Neural progenitor cell (in vitro differentiated cells): ENCODE measurements around the gene DDX24. TPM values are rescaled to one million over a fixed set of nuclear protein-coding genes. Genes with fewer than 3 reads are reported as not detected.

Experiments
- DNase-seq: peaks from one replicate; pipeline ENCODE4 v3.0.0-alpha.2; 2016; ENCODE audit warnings: low spot score
- H2AFZ ChIP-seq: fragments of 200-600 bp; sonication (generic); replicated peaks from 2 replicates; pipeline ENCODE4 v1.6.1; 2016; ENCODE audit warnings: antibody characterized with exemption
- H3F3A ChIP-seq: fragments of 200-600 bp; sonication (generic); 2 replicates; pipeline ENCODE4 v1.6.1; 2016; ENCODE audit warnings: antibody characterized with exemption, low read depth
- H3K27ac ChIP-seq: fragments of 200-600 bp; sonication (generic); 2 replicates; pipeline ENCODE4 v1.5.1; 2016; ENCODE audit warnings: mild to moderate bottlenecking
- H3K27me3 ChIP-seq: fragments of 200-600 bp; sonication (generic); 2 replicates; pipeline ENCODE4 v1.6.1; 2016; ENCODE audit warnings: mild to moderate bottlenecking, moderate library complexity
- H3K36me3 ChIP-seq: fragments of 200-600 bp; sonication (generic); 2 replicates; pipeline ENCODE4 v1.5.1; 2016
- H3K4me1 ChIP-seq: fragments of 200-600 bp; sonication (generic); 2 replicates; pipeline ENCODE4 v1.6.1; 2016; ENCODE audit warnings: mixed run types
- H3K4me2 ChIP-seq: fragments of 200-600 bp; sonication (generic); 2 replicates; pipeline ENCODE4 v1.6.1; 2016
- H3K4me3 ChIP-seq: fragments of 200-600 bp; sonication (generic); 2 replicates; pipeline ENCODE4 v1.5.1; 2016
- H3K79me2 ChIP-seq: fragments of 200-600 bp; sonication (generic); 2 replicates; pipeline ENCODE4 v1.6.1; 2016; ENCODE audit warnings: low read depth
- H3K9ac ChIP-seq: fragments of 200-600 bp; sonication (generic); 2 replicates; pipeline ENCODE4 v1.6.1; 2016
- H3K9me3 ChIP-seq: fragments of 200-600 bp; sonication (generic); 2 replicates; pipeline ENCODE4 v1.5.1; 2016; ENCODE audit warnings: low read depth
- H4K20me1 ChIP-seq: fragments of 200-600 bp; sonication (generic); 2 replicates; pipeline ENCODE4 v1.6.1; 2016; ENCODE audit warnings: low read depth
- H3K27ac Mint-ChIP-seq: 3 replicates; pipeline ENCODE4 v1.8.0; 2021; ENCODE audit warnings: mixed read lengths
- H3K27me3 Mint-ChIP-seq: 2 replicates; pipeline ENCODE4 v1.8.0; 2022; ENCODE audit warnings: low read depth, mild to moderate bottlenecking, inconsistent platforms, moderate library complexity, mixed read lengths; ENCODE audit not compliant: insufficient read depth
- H3K36me3 Mint-ChIP-seq: 3 replicates; pipeline ENCODE4 v1.8.0; 2021; ENCODE audit warnings: mixed read lengths
- H3K4me1 Mint-ChIP-seq: 3 replicates; pipeline ENCODE4 v1.8.0; 2021; ENCODE audit warnings: mixed read lengths
- H3K4me3 Mint-ChIP-seq: 3 replicates; pipeline ENCODE4 v1.8.0; 2021; ENCODE audit warnings: mild to moderate bottlenecking, moderate library complexity, mixed read lengths
- H3K9me3 Mint-ChIP-seq: 3 replicates; pipeline ENCODE4 v1.8.0; 2020; ENCODE audit warnings: mixed read lengths
- EZH2 ChIP-seq: fragments of 200-600 bp; sonication (generic); IDR thresholded peaks from 2 replicates; pipeline ENCODE4 v1.6.1; 2017; ENCODE audit warnings: antibody characterized with exemption, mild to moderate bottlenecking, moderate library complexity
- EZH2phosphoT487 ChIP-seq: fragments of 200-600 bp; sonication (generic); IDR thresholded peaks from 2 replicates; pipeline ENCODE4 v1.6.1; 2017; ENCODE audit warnings: antibody characterized with exemption
- total RNA-seq: library from RNA; depleted of rRNA; stranded (reverse); fragments of >200 nt; gene quantifications from 2 replicates; pipeline ENCODE4 v1.2.3, GENCODE V29; 2015; ENCODE audit warnings: low replicate concordance
- TF ChIP-seq, protein P1 (sequence below): fragments of 200-600 bp; sonication (generic); IDR thresholded peaks from 2 replicates; pipeline ENCODE4 v1.5.1; 2017; ENCODE audit warnings: antibody characterized with exemption, mild to moderate bottlenecking

DDX24 gene
- total RNA-seq, 1 donor from 2014 or later: 153 TPM

DNA sequence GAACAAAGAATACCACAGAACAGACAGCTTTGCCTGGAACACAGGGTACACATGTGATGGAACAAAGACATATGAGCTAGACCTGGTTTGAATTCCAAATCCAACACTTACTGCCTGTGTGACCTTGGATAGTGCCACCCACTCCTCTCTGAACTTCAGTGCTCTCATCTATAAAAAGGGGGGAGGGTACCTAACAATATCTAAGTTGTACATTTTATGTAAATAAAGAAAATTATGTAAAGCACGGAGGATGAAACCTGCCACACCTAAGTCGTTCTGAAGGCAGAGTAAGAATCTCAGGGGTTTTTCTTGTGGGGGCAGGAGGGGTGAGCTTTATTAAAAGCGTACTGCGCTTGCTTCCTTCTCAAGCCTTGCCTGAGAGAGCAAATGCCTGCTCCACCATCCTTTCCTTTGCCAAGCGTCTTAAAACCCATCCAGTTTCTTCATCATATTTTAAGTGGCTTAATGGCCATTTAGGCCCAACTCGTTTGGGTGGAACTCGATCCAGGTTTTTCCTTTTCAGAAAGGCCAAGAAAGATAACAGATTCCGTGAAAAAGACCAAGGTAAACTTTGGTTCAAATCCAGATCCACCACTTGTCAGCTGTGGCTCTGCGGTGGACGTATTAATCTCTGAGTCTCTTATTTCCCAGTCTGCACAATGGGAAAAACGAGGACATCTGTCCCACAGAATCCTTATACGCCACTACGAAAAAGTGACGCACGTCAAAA is 946 bp downstream of the DDX24 start:
- TF ChIP-seq EZH2phosphoT487 (no peak), EZH2 (no peak)
- TF ChIP-seq, protein P1, sequence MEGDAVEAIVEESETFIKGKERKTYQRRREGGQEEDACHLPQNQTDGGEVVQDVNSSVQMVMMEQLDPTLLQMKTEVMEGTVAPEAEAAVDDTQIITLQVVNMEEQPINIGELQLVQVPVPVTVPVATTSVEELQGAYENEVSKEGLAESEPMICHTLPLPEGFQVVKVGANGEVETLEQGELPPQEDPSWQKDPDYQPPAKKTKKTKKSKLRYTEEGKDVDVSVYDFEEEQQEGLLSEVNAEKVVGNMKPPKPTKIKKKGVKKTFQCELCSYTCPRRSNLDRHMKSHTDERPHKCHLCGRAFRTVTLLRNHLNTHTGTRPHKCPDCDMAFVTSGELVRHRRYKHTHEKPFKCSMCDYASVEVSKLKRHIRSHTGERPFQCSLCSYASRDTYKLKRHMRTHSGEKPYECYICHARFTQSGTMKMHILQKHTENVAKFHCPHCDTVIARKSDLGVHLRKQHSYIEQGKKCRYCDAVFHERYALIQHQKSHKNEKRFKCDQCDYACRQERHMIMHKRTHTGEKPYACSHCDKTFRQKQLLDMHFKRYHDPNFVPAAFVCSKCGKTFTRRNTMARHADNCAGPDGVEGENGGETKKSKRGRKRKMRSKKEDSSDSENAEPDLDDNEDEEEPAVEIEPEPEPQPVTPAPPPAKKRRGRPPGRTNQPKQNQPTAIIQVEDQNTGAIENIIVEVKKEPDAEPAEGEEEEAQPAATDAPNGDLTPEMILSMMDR: no peak
- Histone ChIP-seq H3F3A (peaks cover 4% of the 10 kb centered on the region), H3K9ac (peak overlapping the region; percentile 75), H3K4me2 (peak overlapping the region; percentile 96), H3K9me3 (peaks cover 7% of the 10 kb centered on the region), H3K79me2 (peaks cover 74% of the 10 kb centered on the region), H3K27me3 (no peaks in the 10 kb centered on the region), H3K4me3 (peak overlapping the region; percentile 88), H2AFZ (no peak overlapping the region), H3K36me3 (peaks cover 7% of the 10 kb centered on the region), H3K27ac (no peak overlapping the region), H3K4me1 (peaks cover 21% of the 10 kb centered on the region), H4K20me1 (peaks cover 25% of the 10 kb centered on the region)
- peak overlapping the region; percentile 100 for H3K4me3 Mint-ChIP-seq
- no peak for DNase-seq
- peaks cover 27% of the 10 kb centered on the region for H3K9me3 Mint-ChIP-seq
- peaks cover 56% of the 10 kb centered on the region for H3K36me3 Mint-ChIP-seq
- H3K4me1 Mint-ChIP-seq: peaks cover 29% of the 10 kb centered on the region
- H3K27me3 Mint-ChIP-seq: peaks cover 6% of the 10 kb centered on the region
- H3K27ac Mint-ChIP-seq: peak overlapping the region; percentile 93

DNA sequence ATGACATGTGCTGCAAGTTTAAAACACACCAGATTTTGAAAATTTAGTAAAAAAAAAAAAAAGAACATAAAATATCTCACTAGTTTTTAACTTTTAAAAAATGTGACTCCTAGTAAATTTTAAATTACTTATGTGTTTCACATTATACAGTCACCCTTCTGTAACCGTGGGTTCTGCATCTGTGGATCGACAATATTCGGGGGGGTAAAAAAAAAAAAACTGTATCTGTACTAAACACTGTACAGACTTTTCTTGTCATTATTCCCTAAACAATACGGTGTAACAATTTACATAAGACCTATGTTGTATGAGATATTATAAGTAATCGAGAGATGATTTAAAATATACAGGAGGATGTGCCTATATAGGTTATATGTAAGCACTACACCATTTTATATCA is 3.2 kb downstream of the DDX24 start:
- Histone ChIP-seq H3K9ac (no peak overlapping the region), H3K4me3 (no peak overlapping the region), H4K20me1 (peaks cover 25% of the 10 kb centered on the region), H3K36me3 (peaks cover 20% of the 10 kb centered on the region), H2AFZ (no peak overlapping the region), H3K4me1 (peaks cover 21% of the 10 kb centered on the region), H3F3A (peaks cover 4% of the 10 kb centered on the region), H3K27me3 (no peaks in the 10 kb centered on the region), H3K79me2 (peaks cover 96% of the 10 kb centered on the region), H3K4me2 (peak overlapping the region; percentile 36), H3K27ac (no peak overlapping the region), H3K9me3 (peaks cover 15% of the 10 kb centered on the region)
- peaks cover 33% of the 10 kb centered on the region for H3K9me3 Mint-ChIP-seq
- no peak overlapping the region for H3K4me3 Mint-ChIP-seq
- H3K27me3 Mint-ChIP-seq: peaks cover 6% of the 10 kb centered on the region
- peaks cover 29% of the 10 kb centered on the region for H3K4me1 Mint-ChIP-seq
- peaks cover 54% of the 10 kb centered on the region for H3K36me3 Mint-ChIP-seq
- no peak overlapping the region for H3K27ac Mint-ChIP-seq
- no peak for DNase-seq
- no peak for TF ChIP-seq EZH2phosphoT487

DNA sequence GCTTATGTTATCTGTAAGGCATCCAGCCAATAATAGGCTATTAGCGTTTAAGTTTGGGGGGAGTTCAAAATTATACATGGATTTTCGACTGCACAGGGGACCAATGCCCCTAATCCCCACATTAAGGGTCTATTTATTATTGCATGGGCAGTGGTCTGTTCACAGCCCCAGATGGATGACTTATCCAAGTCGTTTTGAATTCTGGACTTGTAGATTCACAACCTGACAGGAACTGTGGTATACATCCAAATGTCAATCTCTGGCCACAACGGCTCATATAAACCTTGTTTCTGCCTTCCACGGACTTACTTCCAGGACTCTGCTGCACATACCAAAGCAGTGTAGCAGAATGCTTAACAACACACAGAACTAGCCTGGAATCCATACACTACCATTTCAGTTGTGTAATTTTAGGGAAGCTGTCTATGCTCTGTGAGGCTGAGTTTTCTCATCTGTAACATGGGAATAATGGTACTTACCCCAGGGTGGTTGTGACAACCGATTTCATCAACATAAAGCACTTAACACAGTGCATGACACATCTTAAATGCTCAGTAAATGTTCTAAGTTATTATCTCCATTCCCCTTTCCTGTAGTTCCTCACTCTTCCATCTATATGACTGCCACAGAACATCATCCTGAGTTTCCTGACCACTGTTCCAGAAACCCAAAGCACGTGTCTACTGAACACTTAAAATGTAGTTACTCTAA is 3.7 kb downstream of the DDX24 start:
- Histone ChIP-seq H3K4me3 (no peak overlapping the region), H3K27me3 (no peaks in the 10 kb centered on the region), H3K36me3 (peaks cover 20% of the 10 kb centered on the region), H3K9ac (no peak overlapping the region), H3K4me2 (peak overlapping the region; percentile 36), H3K27ac (no peak overlapping the region), H4K20me1 (peaks cover 25% of the 10 kb centered on the region), H3F3A (peaks cover 4% of the 10 kb centered on the region), H3K4me1 (peaks cover 20% of the 10 kb centered on the region), H3K79me2 (peaks cover 96% of the 10 kb centered on the region), H3K9me3 (peaks cover 15% of the 10 kb centered on the region), H2AFZ (no peak overlapping the region)
- H3K27me3 Mint-ChIP-seq: peaks cover 6% of the 10 kb centered on the region
- H3K4me1 Mint-ChIP-seq: peaks cover 29% of the 10 kb centered on the region
- H3K36me3 Mint-ChIP-seq: peaks cover 53% of the 10 kb centered on the region
- H3K9me3 Mint-ChIP-seq: peaks cover 34% of the 10 kb centered on the region
- DNase-seq: no peak
- H3K27ac Mint-ChIP-seq: no peak overlapping the region
- TF ChIP-seq, protein P1: no peak
- TF ChIP-seq EZH2 (no peak), EZH2phosphoT487 (no peak)
- no peak overlapping the region for H3K4me3 Mint-ChIP-seq
